Gastrocnemius medialis (tissue), 4 donors: ENCODE data around the gene PDE7B.

Experiments used
- POLR2A ChIP-seq, 2 donors: fragments of 450-650 bp; IDR thresholded peaks; one replicate each; pipeline ENCODE4 v1.6.1; 2017; ENCODE audit warnings: antibody characterized with exemption in 2 of 2, mild to moderate bottlenecking in 2 of 2, moderate library complexity in 2 of 2
- TF ChIP-seq, protein P1 (sequence below), 5 experiments: fragments of 450-650 bp in 3 of 5; fragments of 200-600 bp in 2 of 5; sonication (generic) in 2 of 5; IDR thresholded peaks in 4 of 5; conservative IDR thresholded peaks in 1 of 5; 1 replicate in 4 of 5; 2 replicates in 1 of 5; pipeline ENCODE4 v1.5.1; 2016 to 2019; ENCODE audit warnings: antibody characterized with exemption in 5 of 5, mild to moderate bottlenecking in 3 of 5, moderate library complexity in 3 of 5

GRCh38 chr6:135887069-135887468 is 35.6 kb downstream of the PDE7B start:
- TF ChIP-seq, protein P1, sequence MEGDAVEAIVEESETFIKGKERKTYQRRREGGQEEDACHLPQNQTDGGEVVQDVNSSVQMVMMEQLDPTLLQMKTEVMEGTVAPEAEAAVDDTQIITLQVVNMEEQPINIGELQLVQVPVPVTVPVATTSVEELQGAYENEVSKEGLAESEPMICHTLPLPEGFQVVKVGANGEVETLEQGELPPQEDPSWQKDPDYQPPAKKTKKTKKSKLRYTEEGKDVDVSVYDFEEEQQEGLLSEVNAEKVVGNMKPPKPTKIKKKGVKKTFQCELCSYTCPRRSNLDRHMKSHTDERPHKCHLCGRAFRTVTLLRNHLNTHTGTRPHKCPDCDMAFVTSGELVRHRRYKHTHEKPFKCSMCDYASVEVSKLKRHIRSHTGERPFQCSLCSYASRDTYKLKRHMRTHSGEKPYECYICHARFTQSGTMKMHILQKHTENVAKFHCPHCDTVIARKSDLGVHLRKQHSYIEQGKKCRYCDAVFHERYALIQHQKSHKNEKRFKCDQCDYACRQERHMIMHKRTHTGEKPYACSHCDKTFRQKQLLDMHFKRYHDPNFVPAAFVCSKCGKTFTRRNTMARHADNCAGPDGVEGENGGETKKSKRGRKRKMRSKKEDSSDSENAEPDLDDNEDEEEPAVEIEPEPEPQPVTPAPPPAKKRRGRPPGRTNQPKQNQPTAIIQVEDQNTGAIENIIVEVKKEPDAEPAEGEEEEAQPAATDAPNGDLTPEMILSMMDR (IDR thresholded peaks at IDR 0.05 in 4 of 5, conservative IDR thresholded peaks at IDR 0.05 in 1 of 5), result no peak
- TF ChIP-seq POLR2A (IDR thresholded peaks at IDR 0.05), result no peak
